ELR (cell line): ENCODE data around the gene TRIM31.

ENCODE experiments used
- DNase-seq: peaks from one replicate; pipeline ENCODE4 v3.0.0-alpha.2; 2015; ENCODE audit warnings: low read depth

Gene TRIM31

GRCh38 chr6:30112402-30112994 is 392 bp downstream of the TRIM31 start:
- DNase-seq, result no peak

- no peak for DNase-seq
Observed at GRCh38 chr6:30111266-30111856, 1.5 kb downstream of the TRIM31 start.

GRCh38 chr6:30104661-30105060 is 8.2 kb downstream of the TRIM31 start:
- no peak for DNase-seq

- no peak for DNase-seq
Observed at GRCh38 chr6:30103872-30104179, 9.1 kb downstream of the TRIM31 start.

GRCh38 chr6:30102970-30103871 is 9.7 kb downstream of the TRIM31 start:
- peak; percentile 90 for DNase-seq

GRCh38 chr6:30102414-30102969 is 10.4 kb downstream of the TRIM31 start:
- no peak for DNase-seq

GRCh38 chr6:30101444-30102413 is 11.2 kb downstream of the TRIM31 start:
- peak; percentile 91 for DNase-seq

GRCh38 chr6:30100585-30101443 is 12.1 kb downstream of the TRIM31 start:
- peak; percentile 42 for DNase-seq

- DNase-seq, result no peak
Observed at GRCh38 chr6:30100154-30100553, 12.7 kb downstream of the TRIM31 start.

GRCh38 chr6:30097902-30098768 is 14.8 kb downstream of the TRIM31 start:
- DNase-seq, result no peak

GRCh38 chr6:30096829-30097228 is 16.1 kb downstream of the TRIM31 start:
- no peak for DNase-seq

GRCh38 chr6:30093951-30094661 is 18.8 kb downstream of the TRIM31 start:
- no peak for DNase-seq

GRCh38 chr6:30092852-30093543 is 19.9 kb downstream of the TRIM31 start:
- no peak for DNase-seq

- DNase-seq, result peak; percentile 58
Observed at GRCh38 chr6:30091577-30092381, 21.1 kb downstream of the TRIM31 start.

- no peak for DNase-seq
Observed at GRCh38 chr6:30087876-30088275, 25.0 kb downstream of the TRIM31 start.

- no peak for DNase-seq
Observed at GRCh38 chr6:30077218-30077617, 35.7 kb downstream of the TRIM31 start.
